Neutrophil (primary cell): Measurements from ENCODE around the gene OR10G7.
"Not testable (repeated sequence)": the region's sequence is repeated elsewhere in the genome, so short reads cannot be mapped to it uniquely, and the experiment has no call there.

Source experiments
- H3K27ac ChIP-seq: fragments of 200-600 bp; sonication (generic); 2 replicates; pipeline ENCODE4 v1.5.1; 2016; ENCODE audit warnings: mild to moderate bottlenecking, moderate library complexity
- H3K27me3 ChIP-seq: fragments of 200-600 bp; sonication (generic); 2 replicates; pipeline ENCODE4 v1.6.0; 2016; ENCODE audit warnings: mild to moderate bottlenecking
- H3K36me3 ChIP-seq: fragments of 200-600 bp; sonication (generic); 2 replicates; pipeline ENCODE4 v1.5.1; 2017
- H3K4me1 ChIP-seq, 2 experiments: fragments of 200-600 bp in 1 of 2; sonication (generic) in 1 of 2; 1 replicate in 1 of 2; 2 replicates in 1 of 2; pipeline versions ENCODE4 v1.5.1 to v1.6.1; 2013 to 2016; ENCODE audit warnings: low read depth in 1 of 2, low read length in 1 of 2, mild to moderate bottlenecking in 1 of 2, moderate library complexity in 1 of 2; ENCODE audit not compliant: control insufficient read depth in 1 of 2, insufficient read depth in 1 of 2
- H3K4me3 ChIP-seq, 2 experiments: fragments of 200-600 bp in 1 of 2; sonication (generic) in 1 of 2; 1 replicate in 1 of 2; 2 replicates in 1 of 2; pipeline ENCODE4 v1.5.1; 2013 to 2016; ENCODE audit warnings: low read depth in 1 of 2, low read length in 1 of 2, mild to moderate bottlenecking in 1 of 2, moderate library complexity in 1 of 2
- H3K9me3 ChIP-seq: fragments of 200-600 bp; sonication (generic); 2 replicates; pipeline ENCODE4 v1.5.1; 2016
- CTCF ChIP-seq: fragments of 200-600 bp; sonication (generic); IDR thresholded peaks from 2 replicates; pipeline ENCODE4 v1.5.1; 2016; ENCODE audit warnings: antibody characterized with exemption

The OR10G7 gene

GRCh38 chr11:124039557-124039956 lies 1.6 kb downstream of the OR10G7 start:
- no peaks in the 10 kb centered on the region for H3K9me3 ChIP-seq
- no peaks in the 10 kb centered on the region for H3K36me3 ChIP-seq
- H3K4me3 ChIP-seq = no peak overlapping the region
- H3K27me3 ChIP-seq = no peaks in the 10 kb centered on the region
- TF ChIP-seq CTCF = no peak
- no peak overlapping the region for H3K27ac ChIP-seq
- no peaks in the 10 kb centered on the region for H3K4me1 ChIP-seq

- H3K36me3 ChIP-seq = no peaks in the 10 kb centered on the region
- no peak overlapping the region for H3K4me3 ChIP-seq
- no peak overlapping the region for H3K27ac ChIP-seq
Observed at GRCh38 chr11:124036666-124037065, 4.5 kb downstream of the OR10G7 start.

GRCh38 chr11:124026498-124026897 lies 14.6 kb downstream of the OR10G7 start, which contains the start of gene OR10G8:
OR10G8 (plus strand) TSS chr11:124026798; CDS start chr11:124029623, 2,825 bp downstream.
- Histone ChIP-seq H3K4me3 (no peak within 1 kb of the TSS), H3K9me3 (no peaks in the 10 kb centered on the region), H3K27me3 (no peaks in the 10 kb centered on the region), H3K36me3 (no peaks in the 10 kb centered on the region), H3K4me1 (no peaks in the 10 kb centered on the region), H3K27ac (no peak within 1 kb of the TSS)
- no peak for TF ChIP-seq CTCF

More at GRCh38 chr11:124036666-124037065, 4.5 kb downstream of the OR10G7 start:
- H3K27me3 ChIP-seq = no peaks in the 10 kb centered on the region
- H3K9me3 ChIP-seq = no peaks in the 10 kb centered on the region
- H3K4me1 ChIP-seq = no peaks in the 10 kb centered on the region
- no peak for TF ChIP-seq CTCF

- H3K27me3 ChIP-seq, H3K4me1 ChIP-seq, H3K4me3 ChIP-seq, H3K9me3 ChIP-seq, H3K27ac ChIP-seq, H3K36me3 ChIP-seq: not testable (repeated sequence)
Observed at GRCh38 chr11:124015837-124016236, 25.3 kb downstream of the OR10G7 start.

GRCh38 chr11:124012697-124013096 lies 28.4 kb downstream of the OR10G7 start, which contains the start of gene OR10G4:
OR10G4 (plus strand) TSS chr11:124012997; CDS start chr11:124015575, 2,578 bp downstream.
- Histone ChIP-seq H3K36me3 (no peaks in the 10 kb centered on the region), H3K9me3 (no peaks in the 10 kb centered on the region), H3K27me3 (no peaks in the 10 kb centered on the region), H3K4me3 (no peak within 1 kb of the TSS), H3K4me1 (no peaks in the 10 kb centered on the region), H3K27ac (no peak within 1 kb of the TSS)
- no peak for TF ChIP-seq CTCF

- Histone ChIP-seq H3K27ac (no peak within 1 kb of the TSS), H3K4me3 (no peak within 1 kb of the TSS), H3K9me3 (no peaks in the 10 kb centered on the region), H3K27me3 (no peaks in the 10 kb centered on the region), H3K4me1 (no peaks in the 10 kb centered on the region), H3K36me3 (no peaks in the 10 kb centered on the region)
- TF ChIP-seq CTCF = no peak
Observed at GRCh38 chr11:123995119-123995518, 46.0 kb downstream of the OR10G7 start, which contains the start of gene OR10G6. OR10G6 (minus strand) TSS chr11:123995161; CDS start chr11:123995161, 0 bp downstream.
